ENCODE results near the gene ATXN2. TPM values are rescaled to one million over a fixed set of nuclear protein-coding genes. Genes with fewer than 3 reads are reported as not detected.

The ATXN2 gene, protein sequence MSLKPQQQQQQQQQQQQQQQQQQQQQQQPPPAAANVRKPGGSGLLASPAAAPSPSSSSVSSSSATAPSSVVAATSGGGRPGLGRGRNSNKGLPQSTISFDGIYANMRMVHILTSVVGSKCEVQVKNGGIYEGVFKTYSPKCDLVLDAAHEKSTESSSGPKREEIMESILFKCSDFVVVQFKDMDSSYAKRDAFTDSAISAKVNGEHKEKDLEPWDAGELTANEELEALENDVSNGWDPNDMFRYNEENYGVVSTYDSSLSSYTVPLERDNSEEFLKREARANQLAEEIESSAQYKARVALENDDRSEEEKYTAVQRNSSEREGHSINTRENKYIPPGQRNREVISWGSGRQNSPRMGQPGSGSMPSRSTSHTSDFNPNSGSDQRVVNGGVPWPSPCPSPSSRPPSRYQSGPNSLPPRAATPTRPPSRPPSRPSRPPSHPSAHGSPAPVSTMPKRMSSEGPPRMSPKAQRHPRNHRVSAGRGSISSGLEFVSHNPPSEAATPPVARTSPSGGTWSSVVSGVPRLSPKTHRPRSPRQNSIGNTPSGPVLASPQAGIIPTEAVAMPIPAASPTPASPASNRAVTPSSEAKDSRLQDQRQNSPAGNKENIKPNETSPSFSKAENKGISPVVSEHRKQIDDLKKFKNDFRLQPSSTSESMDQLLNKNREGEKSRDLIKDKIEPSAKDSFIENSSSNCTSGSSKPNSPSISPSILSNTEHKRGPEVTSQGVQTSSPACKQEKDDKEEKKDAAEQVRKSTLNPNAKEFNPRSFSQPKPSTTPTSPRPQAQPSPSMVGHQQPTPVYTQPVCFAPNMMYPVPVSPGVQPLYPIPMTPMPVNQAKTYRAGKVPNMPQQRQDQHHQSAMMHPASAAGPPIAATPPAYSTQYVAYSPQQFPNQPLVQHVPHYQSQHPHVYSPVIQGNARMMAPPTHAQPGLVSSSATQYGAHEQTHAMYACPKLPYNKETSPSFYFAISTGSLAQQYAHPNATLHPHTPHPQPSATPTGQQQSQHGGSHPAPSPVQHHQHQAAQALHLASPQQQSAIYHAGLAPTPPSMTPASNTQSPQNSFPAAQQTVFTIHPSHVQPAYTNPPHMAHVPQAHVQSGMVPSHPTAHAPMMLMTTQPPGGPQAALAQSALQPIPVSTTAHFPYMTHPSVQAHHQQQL
- total RNA-seq, result 66.6 TPM
- long read RNA-seq, full-length matches to known transcripts, result 4 of 56 reads
- long read RNA-seq, partial matches to known transcripts, result 11 of 56 reads
- long read RNA-seq, other reads (novel, unspliced or antisense), result 41 of 56 reads

DNA sequence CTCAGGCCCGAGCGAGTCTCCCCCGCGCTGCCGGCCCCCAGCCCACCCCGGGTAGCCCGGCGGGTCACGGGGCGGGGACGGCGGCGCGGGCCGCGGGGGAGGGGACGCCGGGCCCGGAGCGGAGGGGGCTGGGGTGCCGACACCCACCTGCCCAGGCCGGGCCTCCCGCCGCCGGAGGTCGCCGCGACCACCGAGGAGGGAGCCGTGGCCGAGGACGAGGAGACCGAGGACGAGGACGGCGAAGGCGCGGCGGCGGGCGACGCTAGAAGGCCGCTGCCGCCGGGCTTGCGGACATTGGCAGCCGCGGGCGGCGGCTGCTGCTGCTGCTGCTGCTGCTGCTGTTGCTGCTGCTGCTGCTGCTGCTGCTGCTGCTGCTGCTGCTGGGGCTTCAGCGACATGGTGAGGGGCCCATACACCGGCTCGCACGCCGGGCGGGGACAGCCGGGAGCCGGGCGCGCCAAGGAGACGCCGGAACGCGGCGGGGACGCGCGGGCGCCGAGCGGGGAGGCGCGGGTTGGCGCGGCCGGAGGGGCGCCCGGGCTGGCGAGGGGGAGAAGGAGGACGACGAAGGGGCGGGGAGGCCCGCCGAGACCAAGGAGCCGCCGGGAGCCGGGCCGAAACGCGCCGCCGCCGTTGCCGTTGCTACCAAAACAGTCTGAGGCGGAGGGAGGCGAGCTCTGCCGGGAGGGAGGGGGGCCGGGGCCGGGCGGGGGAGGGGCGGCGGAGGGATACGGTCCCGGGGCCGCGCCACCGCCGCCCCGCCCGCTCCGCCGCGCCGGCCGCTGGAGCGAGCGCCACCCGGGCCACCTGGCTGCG lies at the start of gene ATXN2:
ATXN2 (minus strand) TSS at position 679 of the 816 bp plus-strand sequence; CDS start at position 398, 281 bp downstream.
- peak within 1 kb of the TSS; percentile 95 for H3K27ac ChIP-seq
- H3K9me3 ChIP-seq, result no peaks in the 10 kb centered on the region
- DNase-seq, result peak; percentile 88
- peaks cover 35% of the 10 kb centered on the region for H3K4me1 ChIP-seq
- peak within 1 kb of the TSS; percentile 97 for H3K4me3 ChIP-seq
- no peaks in the 10 kb centered on the region for H3K27me3 ChIP-seq
- H3K36me3 ChIP-seq, result no peaks in the 10 kb centered on the region
- ATAC-seq, result peak; percentile 80
- no peak for TF ChIP-seq CTCF (IDR thresholded peaks at IDR 0.05)
- intact Hi-C loops (cut with DNase I), result no loop called here

DNA sequence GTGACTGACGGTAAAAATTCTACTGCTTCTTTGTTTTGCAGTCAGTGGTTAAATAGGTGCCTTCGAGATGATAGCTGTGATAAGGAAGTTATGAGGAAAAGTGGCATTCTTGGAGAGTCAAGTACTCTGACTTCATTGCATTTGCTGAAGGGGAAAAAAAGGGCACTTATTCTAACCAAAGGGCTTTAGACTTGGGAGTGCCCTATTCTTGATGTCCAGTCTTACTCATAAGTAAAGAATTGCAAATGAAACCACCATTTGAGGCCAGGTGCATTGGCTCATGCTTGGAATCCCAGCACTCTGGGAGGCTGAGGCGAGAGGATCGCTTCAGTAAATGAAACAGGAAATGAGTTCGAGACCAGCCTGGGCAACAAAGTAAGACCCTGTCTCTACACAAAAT lies 46.3 kb upstream of the ATXN2 start:
- no peaks in the 10 kb centered on the region for H3K9me3 ChIP-seq
- peaks cover 78% of the 10 kb centered on the region for H3K36me3 ChIP-seq
- ATAC-seq (peak; percentile 89), DNase-seq (no peak)
- no peak overlapping the region for H3K4me3 ChIP-seq
- H3K4me1 ChIP-seq, result no peaks in the 10 kb centered on the region
- no peak for TF ChIP-seq CTCF (IDR thresholded peaks at IDR 0.05)
- intact Hi-C loops (cut with DNase I), result no loop called here
- H3K27me3 ChIP-seq, result no peaks in the 10 kb centered on the region
- peak overlapping the region; percentile 70 for H3K27ac ChIP-seq

DNA sequence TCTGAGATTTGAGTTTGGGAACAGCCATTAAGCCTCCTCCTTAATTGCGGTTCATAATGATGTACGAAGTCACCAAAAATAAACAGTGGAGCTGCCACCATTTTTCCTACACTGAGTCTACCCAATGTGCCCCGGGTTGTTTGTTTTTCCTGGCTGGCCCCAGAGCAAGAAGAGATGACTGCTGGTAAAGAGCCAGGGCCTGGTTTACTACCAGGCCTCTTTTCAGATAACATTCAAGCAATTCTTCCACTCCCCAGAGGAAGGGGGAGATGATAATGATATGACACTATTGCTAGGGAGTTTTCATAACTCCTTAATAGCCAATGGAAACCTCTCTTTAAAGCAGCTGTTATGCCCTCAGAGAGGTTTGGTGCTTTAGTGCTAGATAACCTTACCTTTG lies 44.3 kb upstream of the ATXN2 start:
- Histone ChIP-seq H3K4me1 (no peaks in the 10 kb centered on the region), H3K27ac (peak overlapping the region; percentile 70), H3K27me3 (no peaks in the 10 kb centered on the region), H3K4me3 (no peak overlapping the region), H3K9me3 (no peaks in the 10 kb centered on the region), H3K36me3 (peaks cover 59% of the 10 kb centered on the region)
- ATAC-seq (peak; percentile 13), DNase-seq (no peak)
- intact Hi-C loops (cut with DNase I), result no loop called here
- no peak for TF ChIP-seq CTCF (IDR thresholded peaks at IDR 0.05)

DNA sequence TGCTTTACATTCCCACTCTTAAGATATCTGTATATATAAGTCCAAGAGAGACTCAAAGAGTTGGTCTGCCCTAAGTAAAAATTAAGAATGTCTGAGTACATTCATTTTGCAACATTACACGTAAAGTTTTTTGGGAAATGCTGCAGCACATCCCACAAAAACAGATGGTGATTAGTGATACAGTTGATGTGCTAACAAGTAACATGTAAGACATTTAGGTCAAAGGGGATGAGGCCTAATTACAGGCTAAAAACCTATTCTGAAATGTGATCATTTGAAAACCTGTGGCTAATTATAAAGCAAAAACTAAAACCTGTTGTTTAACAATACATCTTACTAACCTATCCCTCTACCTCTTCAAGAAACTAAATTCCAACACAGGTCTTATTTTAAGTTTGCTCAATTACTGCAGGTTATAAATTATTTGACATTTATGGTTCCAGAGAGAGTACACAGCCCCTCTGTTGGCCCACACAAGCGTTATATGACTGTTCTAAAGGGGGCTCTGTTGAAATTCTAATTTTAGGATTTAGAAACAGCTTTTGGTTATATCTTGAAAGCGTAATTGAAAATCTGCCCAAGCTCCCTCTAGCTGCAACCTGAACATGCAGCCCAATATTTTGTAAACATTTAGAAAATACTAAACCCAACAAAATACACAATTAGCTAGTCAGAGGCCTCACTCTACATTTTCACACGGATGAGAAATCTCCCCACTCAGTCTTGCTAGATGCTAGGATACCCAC lies 43.7 kb upstream of the ATXN2 start:
- no peaks in the 10 kb centered on the region for H3K9me3 ChIP-seq
- no peak overlapping the region for H3K4me3 ChIP-seq
- no peaks in the 10 kb centered on the region for H3K27me3 ChIP-seq
- H3K27ac ChIP-seq, result no peak overlapping the region
- TF ChIP-seq CTCF (IDR thresholded peaks at IDR 0.05), result no peak
- ATAC-seq (no peak), DNase-seq (no peak)
- no peaks in the 10 kb centered on the region for H3K4me1 ChIP-seq
- H3K36me3 ChIP-seq, result peaks cover 54% of the 10 kb centered on the region
- intact Hi-C loops (cut with DNase I), result no loop called here
